ENCODE data around the gene PLCB4.

- TF ChIP-seq CTCF (IDR thresholded peaks at IDR 0.05) (no peak), EP300 (IDR thresholded peaks at IDR 0.05) (no peak)
These were observed 218.9 kb downstream of the PLCB4 start for GRCh38 chr20:9287826-9288225.
